Bone marrow (tissue), 2 donors: ENCODE measurements around the gene DMBT1.

Source experiments
- DNase-seq, 2 donors: peaks; one replicate each; lab custom pipeline; 2025; lab: John Stamatoyannopoulos, UW

Gene DMBT1

GRCh38 chr10:122671355-122671754 lies 110.8 kb downstream of the DMBT1 start:
- DNase-seq, result no peak

- no peak for DNase-seq
These were observed 112.1 kb downstream of the DMBT1 start for GRCh38 chr10:122672655-122673054.

- DNase-seq, result no peak
These were observed 112.7 kb downstream of the DMBT1 start for GRCh38 chr10:122673269-122673668.

GRCh38 chr10:122673731-122674130 lies 113.2 kb downstream of the DMBT1 start:
- no peak for DNase-seq

GRCh38 chr10:122674781-122675180 lies 114.2 kb downstream of the DMBT1 start:
- no peak for DNase-seq

- no peak for DNase-seq
These were observed 114.7 kb downstream of the DMBT1 start for GRCh38 chr10:122675278-122675677.

- no peak for DNase-seq
These were observed 117.7 kb downstream of the DMBT1 start for GRCh38 chr10:122678266-122678665.

GRCh38 chr10:122682522-122682921 lies 122.0 kb downstream of the DMBT1 start:
- DNase-seq, result no peak

GRCh38 chr10:122688293-122688989 lies 127.9 kb downstream of the DMBT1 start:
- DNase-seq, result no peak

- no peak for DNase-seq
These were observed 128.7 kb downstream of the DMBT1 start for GRCh38 chr10:122689146-122689820.

- no peak for DNase-seq
These were observed 132.2 kb downstream of the DMBT1 start for GRCh38 chr10:122692744-122693143.
